H1 (cell line): ENCODE measurements around the gene GGCX. TPM values are rescaled to one million over a fixed set of nuclear protein-coding genes. Genes with fewer than 3 reads are reported as not detected.

Experiments
- CTCF ChIA-PET: fragments of 300-600 bp; sonication (Branson Sonifier 250); formaldehyde crosslinking; loops from one replicate; lab custom pipeline; 2021; ENCODE audit not compliant: partially characterized antibody; lab: Charles Lee
- POLR2A ChIA-PET: fragments of 300-600 bp; sonication (Branson Sonifier 250); formaldehyde crosslinking; loops from one replicate; lab custom pipeline; 2021; ENCODE audit warnings: inconsistent platforms; ENCODE audit not compliant: partially characterized antibody; lab: Charles Lee
- DNase-seq, 2 experiments: peaks; one replicate each; pipeline versions ENCODE4 v3.0.0 to v3.0.0-alpha.2; 2010 to 2022; ENCODE audit warnings: low spot score in 2 of 2, low read depth in 1 of 2, mixed read lengths in 1 of 2
- FAIRE-seq: peaks from 2 replicates; lab custom pipeline; 2011; peaks lifted over from hg19 to GRCh38; lab: Jason Lieb, UNC
- H2AFZ ChIP-seq: 2 replicates; pipeline ENCODE4 v1.8.1; 2012; ENCODE audit warnings: low read length, inconsistent platforms
- H2AK5ac ChIP-seq: 2 replicates; pipeline ENCODE4 v1.6.1; 2013; ENCODE audit warnings: low read depth, low read length
- H2BK120ac ChIP-seq: replicated peaks from 2 replicates; pipeline ENCODE3; 2013; ENCODE audit warnings: low read depth, low read length, inconsistent platforms
- H2BK12ac ChIP-seq: 2 replicates; pipeline ENCODE4 v1.6.1; 2013; ENCODE audit warnings: low read depth, low read length
- H2BK15ac ChIP-seq: 2 replicates; pipeline ENCODE4 v1.6.1; 2013; ENCODE audit warnings: low read length
- H2BK20ac ChIP-seq: 2 replicates; pipeline ENCODE4 v1.6.1; 2013; ENCODE audit warnings: low read length
- H2BK5ac ChIP-seq: 2 replicates; pipeline ENCODE4 v1.6.1; 2013; ENCODE audit warnings: low read depth, low read length
- H3K14ac ChIP-seq: 2 replicates; pipeline ENCODE4 v1.6.1; 2013; ENCODE audit warnings: inconsistent platforms; ENCODE audit not compliant: insufficient read length
- H3K18ac ChIP-seq: 2 replicates; pipeline ENCODE4 v1.6.1; 2013; ENCODE audit warnings: low read length; ENCODE audit errors: extremely low read depth
- H3K23ac ChIP-seq: 2 replicates; pipeline ENCODE4 v1.6.1; 2013; ENCODE audit warnings: inconsistent platforms; ENCODE audit not compliant: insufficient read length
- H3K23me2 ChIP-seq: 2 replicates; pipeline ENCODE4 v1.6.1; 2013; ENCODE audit warnings: low read depth, low read length
- H3K27ac ChIP-seq: 2 replicates; pipeline ENCODE4 v1.6.1; 2011; ENCODE audit warnings: low read depth, low read length, inconsistent platforms
- H3K27me3 ChIP-seq, 4 experiments: replicated peaks in 1 of 4; 1 replicate in 1 of 4; 2 replicates in 3 of 4; pipeline versions ENCODE4 v1.6.1 to v1.8.1; 2011 to 2013; ENCODE audit warnings: low read length in 3 of 4, mild to moderate bottlenecking in 3 of 4, inconsistent platforms in 2 of 4, mixed read lengths in 2 of 4, moderate library complexity in 1 of 4; ENCODE audit not compliant: control insufficient read depth in 3 of 4, insufficient read depth in 3 of 4; ENCODE audit errors: extremely low read depth in 1 of 4
- H3K36me3 ChIP-seq, 4 experiments: 2 replicates each; pipeline versions ENCODE4 v1.6.1 to v1.8.1; 2011 to 2013; ENCODE audit warnings: mild to moderate bottlenecking in 4 of 4, low read length in 3 of 4, moderate library complexity in 2 of 4, control low read depth in 1 of 4, inconsistent platforms in 1 of 4; ENCODE audit not compliant: insufficient read depth in 4 of 4, control insufficient read depth in 2 of 4
- H3K4ac ChIP-seq: replicated peaks from 2 replicates; pipeline ENCODE3; 2013; ENCODE audit warnings: low read length, low read depth, mixed read lengths, inconsistent platforms; ENCODE audit not compliant: insufficient read length
- H3K4me1 ChIP-seq, 4 experiments: replicated peaks in 1 of 4; 1 replicate in 1 of 4; 2 replicates in 3 of 4; pipeline versions ENCODE4 v1.6.1 to v1.8.1; 2011 to 2013; ENCODE audit warnings: low read length in 3 of 4, inconsistent platforms in 2 of 4, mixed read lengths in 1 of 4; ENCODE audit not compliant: insufficient read depth in 4 of 4, control insufficient read depth in 3 of 4
- H3K4me2 ChIP-seq, 2 experiments: 2 replicates each; pipeline versions ENCODE4 v1.6.1 to v1.8.1; 2011 to 2013; ENCODE audit warnings: low read depth in 2 of 2, low read length in 2 of 2, control low read depth in 1 of 2, inconsistent platforms in 1 of 2, mild to moderate bottlenecking in 1 of 2; ENCODE audit not compliant: insufficient read depth in 1 of 2
- H3K4me3 ChIP-seq, 4 experiments: fragments of 200-600, 300-600 bp in 1 of 4; sonication (generic), shearing (Covaris generic), sonication (Bioruptor Twin) in 1 of 4; 2 replicates each; pipeline versions ENCODE4 v1.5.1 to v1.8.1; 2011 to 2016; ENCODE audit warnings: low read length in 4 of 4, low read depth in 3 of 4, control low read depth in 2 of 4, inconsistent platforms in 2 of 4, mild to moderate bottlenecking in 2 of 4, mixed read lengths in 1 of 4, moderate library complexity in 1 of 4; ENCODE audit not compliant: insufficient read depth in 2 of 4; ENCODE audit errors: extremely low read depth in 1 of 4
- H3K56ac ChIP-seq: replicated peaks from 2 replicates; pipeline ENCODE3; 2013; ENCODE audit warnings: low read depth, mild to moderate bottlenecking, mixed read lengths, low read length, inconsistent platforms; ENCODE audit not compliant: insufficient read length
- H3K79me1 ChIP-seq: 2 replicates; pipeline ENCODE4 v1.6.1; 2013; ENCODE audit warnings: low read depth, low read length, control low read depth
- H3K79me2 ChIP-seq, 2 experiments: 2 replicates each; pipeline versions ENCODE4 v1.6.1 to v1.8.1; 2012 to 2013; ENCODE audit warnings: low read length in 2 of 2, mild to moderate bottlenecking in 2 of 2, inconsistent platforms in 1 of 2; ENCODE audit not compliant: insufficient read depth in 2 of 2, control insufficient read depth in 1 of 2
- H3K9ac ChIP-seq, 4 experiments: replicated peaks in 1 of 4; 1 replicate in 1 of 4; 2 replicates in 3 of 4; pipeline versions ENCODE4 v1.6.1 to v1.8.1; 2011 to 2013; ENCODE audit warnings: low read depth in 3 of 4, low read length in 3 of 4, control low read depth in 2 of 4, mild to moderate bottlenecking in 2 of 4, moderate library complexity in 2 of 4, inconsistent platforms in 1 of 4; ENCODE audit errors: extremely low read depth in 1 of 4
- H3K9me3 ChIP-seq, 2 experiments: 2 replicates each; pipeline versions ENCODE4 v1.6.1 to v1.8.1; 2012 to 2013; ENCODE audit warnings: mild to moderate bottlenecking in 2 of 2, moderate library complexity in 2 of 2, control low read depth in 1 of 2, inconsistent platforms in 1 of 2, low read depth in 1 of 2, low read length in 1 of 2, mixed read lengths in 1 of 2; ENCODE audit not compliant: insufficient read depth in 2 of 2
- H4K20me1 ChIP-seq, 2 experiments: replicated peaks in 1 of 2; 2 replicates each; pipeline versions ENCODE3 to v1.8.1; 2011 to 2013; ENCODE audit warnings: inconsistent platforms in 2 of 2, low read length in 2 of 2, mild to moderate bottlenecking in 1 of 2; ENCODE audit not compliant: insufficient read depth in 2 of 2, control insufficient read depth in 1 of 2
- H4K5ac ChIP-seq: 2 replicates; pipeline ENCODE4 v1.6.1; 2013; ENCODE audit warnings: low read length, low read depth, mixed read lengths, inconsistent platforms; ENCODE audit not compliant: insufficient read length
- H4K8ac ChIP-seq: 2 replicates; pipeline ENCODE4 v1.8.0; 2013; ENCODE audit warnings: mild to moderate bottlenecking, moderate library complexity, low read length, inconsistent platforms; ENCODE audit not compliant: insufficient read depth; ENCODE audit errors: extremely low read depth
- H4K91ac ChIP-seq: replicated peaks from 2 replicates; pipeline ENCODE3; 2013; ENCODE audit warnings: low read length, mixed read lengths, inconsistent platforms; ENCODE audit not compliant: insufficient read length
- BCL11A ChIP-seq, 2 experiments: IDR thresholded peaks; one replicate each; pipeline ENCODE4 v1.6.1; 2011; ENCODE audit warnings: low read depth in 2 of 2, low read length in 2 of 2, mild to moderate bottlenecking in 2 of 2
- CBX5 ChIP-seq: fragments of 300-800, 300-1000 bp; sonication (generic); IDR thresholded peaks from 2 replicates; pipeline ENCODE4 v1.7.1; 2016; ENCODE audit warnings: antibody characterized with exemption, low read length, low read depth
- EGR1 ChIP-seq: IDR thresholded peaks from 2 replicates; pipeline ENCODE4 v1.6.1; 2011; ENCODE audit warnings: low read depth, low read length, borderline replicate concordance
- KDM4A ChIP-seq: IDR thresholded peaks from one replicate; pipeline ENCODE4 v1.7.1; 2012; ENCODE audit warnings: low read depth, mild to moderate bottlenecking, moderate library complexity, low read length, inconsistent platforms; ENCODE audit not compliant: severe bottlenecking
- KDM5A ChIP-seq: fragments of 200-600 bp; IDR thresholded peaks from 2 replicates; pipeline ENCODE4 v1.7.1; 2012; ENCODE audit warnings: mild to moderate bottlenecking, low read length, inconsistent platforms, mixed read lengths
- POLR2A ChIP-seq, 2 experiments: IDR thresholded peaks; 1 replicate in 1 of 2; 2 replicates in 1 of 2; pipeline ENCODE4 v1.6.1; 2011; ENCODE audit warnings: low read depth in 2 of 2, low read length in 2 of 2, mild to moderate bottlenecking in 2 of 2; ENCODE audit errors: control extremely low read depth in 1 of 2
- RBBP5 ChIP-seq: IDR thresholded peaks from 2 replicates; pipeline ENCODE4 v1.7.1; 2012; ENCODE audit warnings: low read depth, mild to moderate bottlenecking, inconsistent platforms, low read length, moderate library complexity, borderline replicate concordance
- USF2 ChIP-seq: IDR thresholded peaks from 2 replicates; pipeline ENCODE4 v1.6.1; 2011; ENCODE audit warnings: low read length, improper control_type of control experiment
- WGBS, 2 experiments: shearing (Covaris generic) in 1 of 2; methylation state at CpG; one replicate each; pipeline versions ENCODE4 v1.1.6 to v1.1.7; 2013 to 2015; ENCODE audit warnings: low lambda C conversion rate in 2 of 2, mixed read lengths in 2 of 2, inconsistent platforms in 1 of 2, low coverage in 1 of 2, missing lambda C conversion rate in 1 of 2; ENCODE audit not compliant: insufficient replicate concordance in 2 of 2, insufficient coverage in 1 of 2, insufficient read length in 1 of 2; ENCODE audit errors: extremely low coverage in 1 of 2, missing lambda C conversion rate in 1 of 2; 5-methylcytosine and 5-hydroxymethylcytosine counted together
- polyA plus RNA-seq, 7 experiments: library from polyadenylated mRNA; depleted of rRNA in 3 of 7; stranded (reverse) in 5 of 7; unstranded in 2 of 7; fragments of >200 nt in 5 of 7; fragments of 200-250 nt in 2 of 7; gene quantifications; 1 replicate in 5 of 7; 2 replicates in 1 of 7; 4 replicates in 1 of 7; pipeline versions ENCODE4 v1.2.1 to v1.2.3, GENCODE V29; 2011 to 2013; ENCODE audit warnings: missing spikeins in 2 of 7, mixed read lengths in 2 of 7
- total RNA-seq: library from RNA; stranded (reverse); fragmentation: NEBNext Ultra II Directional; extraction: Animal tissue kit (Norgen Biotek cat#: 25700); gene quantifications from 2 replicates; pipeline ENCODE4 v1.2.1, GENCODE V29; 2021

GGCX gene
- total and polyA plus RNA-seq, 2 of the 8 experiments (the other 6 are each of a cell fraction or from before 2014, with no cell fraction given), result 29.4 to 33.8 TPM

- Histone ChIP-seq H3K9ac (no peak overlapping the region), H3K79me1 (no peaks in the 10 kb centered on the region), H3K36me3 (peaks cover 6 to 18% (median 8%) of the 10 kb centered on the region in 4 experiments), H3K4me2 (peak overlapping the region in 1 of 2 experiments; percentile 77; a peak in 1 of 4 replicates), H2BK5ac (no peak overlapping the region), H3K4me1 (peaks cover under 1 to 7% (median 2%) of the 10 kb centered on the region in 4 experiments; a peak in 3 of 7 replicates), H4K20me1 (peaks cover 18 to 19% of the 10 kb centered on the region in 2 experiments), H3K4ac (no peak overlapping the region), H3K14ac (no peak overlapping the region), H4K5ac (no peak overlapping the region), H3K9me3 (no peaks in the 10 kb centered on the region), H3K27ac (no peak overlapping the region), H4K91ac (no peak overlapping the region), H3K79me2 (peaks cover 20 to 36% of the 10 kb centered on the region in 2 experiments), H3K27me3 (no peaks in the 10 kb centered on the region), H2BK20ac (no peak overlapping the region), H2BK12ac (no peak overlapping the region), H2AFZ (no peak overlapping the region), H2BK15ac (no peak overlapping the region), H3K56ac (no peak overlapping the region), H3K18ac (no peak overlapping the region), H3K4me3 (no peak overlapping the region), H3K23ac (no peak overlapping the region), H2BK120ac (no peak overlapping the region), H3K23me2 (no peaks in the 10 kb centered on the region; the same call in 1 of the 2 replicates), H4K8ac (no peak overlapping the region), H2AK5ac (no peak overlapping the region; the same call in 1 of the 2 replicates)
- FAIRE-seq (no peak), DNase-seq (no peak)
- 88% methylated on average over 3 of the region's 3 CpGs; no CpG with 5 or more reads in 1 of the 2 experiments for WGBS, 2 experiments
- TF ChIP-seq CBX5 (no peak), USF2 (no peak), POLR2A (IDR thresholded peaks at IDR 0.05; ENCODE audit: control extremely low read depth in 1 of 2, low read depth in 2 of 2, low read length in 2 of 2) (no peak), BCL11A (IDR thresholded peaks at IDR 0.05; ENCODE audit: low read depth in 2 of 2, low read length in 2 of 2) (no peak), KDM5A (no peak), RBBP5 (no peak), KDM4A (no peak), EGR1 (no peak)
- CTCF ChIA-PET, result interaction anchor here (0.9 to 7.1 kb wide), 6 partner anchors 12 to 145 kb away, joined by 3 to 84 read pairs (median 4); partner anchors contain the start of gene SH2D6
- POLR2A ChIA-PET, result interaction anchor here (1.3 to 38.6 kb wide), 7 partner anchors 19 to 182 kb away, joined by 4 to 1889 read pairs (median 347); partner anchors contain the start of genes CAPG, ELMOD3, GGCX and RETSAT
Measured at GRCh38 chr2:85536479-85536878, 24.8 kb downstream of the GGCX start.
